CD4-positive, alpha-beta T cell treated with Interleukin-17A for 1 hour (primary cell): ENCODE results near the gene NFATC1.
"Not testable (repeated sequence)": the region's sequence is repeated elsewhere in the genome, so short reads cannot be mapped to it uniquely, and the experiment has no call there.

Experiments
- DNase-seq: peaks from one replicate; pipeline ENCODE4 v3.0.0-alpha.2; 2020

Gene NFATC1

DNA sequence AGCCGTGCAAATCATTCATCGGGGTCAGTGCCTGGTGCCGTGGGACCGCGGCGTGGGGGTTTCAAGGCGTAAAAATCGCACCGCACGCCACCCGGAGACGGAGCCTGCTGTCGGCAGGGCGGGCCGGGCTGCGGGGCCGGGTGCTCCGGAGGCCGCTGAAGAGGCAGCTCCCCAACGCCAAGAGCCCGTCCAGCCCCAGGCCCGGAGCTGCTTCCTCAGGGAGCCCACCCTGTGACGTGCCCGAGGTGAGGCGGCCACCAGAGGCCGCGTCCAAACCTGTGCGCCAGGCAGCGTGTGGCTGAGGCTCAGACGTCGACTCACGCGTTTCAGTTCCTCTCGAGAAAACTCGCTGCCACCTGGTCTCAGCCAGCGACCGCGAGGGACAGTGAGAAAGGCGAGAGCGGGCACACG lies 98.1 kb downstream of the NFATC1 start:
- DNase-seq = no peak

GRCh38 chr18:79494936-79495335 lies 99.2 kb downstream of the NFATC1 start:
- DNase-seq = no peak

GRCh38 chr18:79495591-79496071 lies 99.9 kb downstream of the NFATC1 start:
- DNase-seq = no peak

GRCh38 chr18:79496237-79496977 lies 100.7 kb downstream of the NFATC1 start:
- DNase-seq = no peak

- no peak for DNase-seq
Measured at GRCh38 chr18:79496978-79497637, 101.4 kb downstream of the NFATC1 start.

GRCh38 chr18:79497638-79498081 lies 101.9 kb downstream of the NFATC1 start:
- no peak for DNase-seq

DNA sequence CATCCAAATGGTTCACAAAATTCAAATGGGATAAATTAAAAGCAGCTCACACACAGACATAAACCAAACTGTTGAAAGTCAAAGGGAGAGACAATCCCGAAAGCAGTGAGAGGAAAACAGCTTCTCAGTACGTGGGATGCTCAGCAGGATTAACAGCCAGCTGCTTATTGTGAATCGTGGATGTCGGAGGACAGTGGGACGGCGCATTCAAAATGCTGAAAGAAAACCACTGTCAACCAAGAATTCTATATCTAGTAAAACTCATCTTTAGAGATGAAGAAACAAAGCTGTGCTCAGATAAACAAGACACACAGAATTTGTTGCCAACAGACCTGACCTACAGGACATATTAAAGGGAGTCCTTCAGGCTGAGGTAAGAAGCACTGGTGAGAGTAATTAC lies 102.9 kb downstream of the NFATC1 start:
- DNase-seq = no peak

GRCh38 chr18:79501006-79501405 lies 105.3 kb downstream of the NFATC1 start:
- DNase-seq = no peak

- DNase-seq = no peak
Measured at GRCh38 chr18:79502782-79503181, 107.1 kb downstream of the NFATC1 start.

DNA sequence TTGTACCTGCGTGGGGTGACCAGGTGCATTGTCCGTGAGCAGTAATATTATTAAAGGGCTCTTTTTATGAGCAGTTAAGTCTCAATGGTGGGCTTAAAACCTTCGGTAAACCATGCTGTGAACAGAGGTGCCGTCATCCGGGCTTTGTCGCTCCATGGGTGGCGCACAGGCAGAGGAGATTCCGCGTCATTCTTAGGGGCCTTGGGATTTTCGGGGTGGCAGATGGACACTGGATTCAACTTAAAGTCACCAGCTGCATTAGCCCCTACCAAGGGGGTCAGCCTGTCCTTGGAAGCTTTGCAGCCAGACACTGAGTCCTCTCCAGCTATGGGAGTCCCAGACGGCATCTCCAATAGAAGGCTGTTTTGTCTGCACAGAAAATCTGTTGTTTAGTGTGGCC lies 107.7 kb downstream of the NFATC1 start:
- DNase-seq = no peak

GRCh38 chr18:79504034-79504433 lies 108.3 kb downstream of the NFATC1 start:
- DNase-seq = no peak

- not testable (repeated sequence) for DNase-seq
Measured at GRCh38 chr18:79504495-79504894, 108.8 kb downstream of the NFATC1 start.

DNA sequence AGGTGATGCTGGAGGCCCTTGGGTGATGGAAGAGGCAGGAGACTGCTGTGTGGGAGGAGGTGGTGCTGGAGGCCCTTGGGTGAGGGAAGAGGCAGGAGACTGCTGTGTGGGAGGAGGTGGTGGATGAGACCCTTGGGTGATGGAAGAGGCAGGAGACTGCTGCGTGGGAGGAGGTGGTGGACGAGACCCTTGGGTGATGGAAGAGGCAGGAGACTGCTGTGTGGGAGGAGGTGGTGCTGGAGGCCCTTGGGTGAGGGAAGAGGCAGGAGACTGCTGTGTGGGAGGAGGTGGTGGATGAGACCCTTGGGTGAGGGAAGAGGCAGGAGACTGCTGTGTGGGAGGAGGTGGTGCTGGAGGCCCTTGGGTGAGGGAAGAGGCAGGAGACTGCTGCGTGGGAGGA lies 109.7 kb downstream of the NFATC1 start:
- not testable (repeated sequence) for DNase-seq

- no peak for DNase-seq
Measured at GRCh38 chr18:79506191-79507075, 110.7 kb downstream of the NFATC1 start.

DNA sequence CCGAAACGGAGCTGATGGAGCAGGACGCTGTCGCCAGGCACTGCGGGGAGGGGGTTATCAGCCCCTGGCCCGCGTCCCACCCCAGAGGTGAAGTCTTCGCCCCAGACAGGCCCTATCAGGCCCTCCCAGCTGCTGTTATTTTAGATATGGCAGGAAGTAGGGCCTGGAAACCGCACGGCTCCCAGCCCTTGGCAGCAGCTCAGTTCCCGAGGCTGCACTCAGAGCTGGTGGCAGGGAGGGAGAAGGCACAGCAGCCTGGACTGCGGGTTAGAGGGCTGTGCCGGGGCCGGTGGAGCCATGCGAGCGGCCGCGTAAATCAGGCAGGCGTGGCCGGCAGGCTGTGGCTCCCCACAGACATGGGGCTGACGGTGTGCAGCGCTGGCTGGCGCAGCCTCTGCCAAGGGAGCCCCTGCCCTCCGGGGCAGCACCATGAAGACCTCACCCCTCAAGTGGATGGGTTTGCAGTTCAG lies 111.4 kb downstream of the NFATC1 start:
- DNase-seq = no peak

- no peak for DNase-seq
Measured at GRCh38 chr18:79507546-79508480, 112.1 kb downstream of the NFATC1 start.

- no peak for DNase-seq
Measured at GRCh38 chr18:79508565-79509535, 113.1 kb downstream of the NFATC1 start.

- no peak for DNase-seq
Measured at GRCh38 chr18:79509536-79509930, 113.8 kb downstream of the NFATC1 start.

DNA sequence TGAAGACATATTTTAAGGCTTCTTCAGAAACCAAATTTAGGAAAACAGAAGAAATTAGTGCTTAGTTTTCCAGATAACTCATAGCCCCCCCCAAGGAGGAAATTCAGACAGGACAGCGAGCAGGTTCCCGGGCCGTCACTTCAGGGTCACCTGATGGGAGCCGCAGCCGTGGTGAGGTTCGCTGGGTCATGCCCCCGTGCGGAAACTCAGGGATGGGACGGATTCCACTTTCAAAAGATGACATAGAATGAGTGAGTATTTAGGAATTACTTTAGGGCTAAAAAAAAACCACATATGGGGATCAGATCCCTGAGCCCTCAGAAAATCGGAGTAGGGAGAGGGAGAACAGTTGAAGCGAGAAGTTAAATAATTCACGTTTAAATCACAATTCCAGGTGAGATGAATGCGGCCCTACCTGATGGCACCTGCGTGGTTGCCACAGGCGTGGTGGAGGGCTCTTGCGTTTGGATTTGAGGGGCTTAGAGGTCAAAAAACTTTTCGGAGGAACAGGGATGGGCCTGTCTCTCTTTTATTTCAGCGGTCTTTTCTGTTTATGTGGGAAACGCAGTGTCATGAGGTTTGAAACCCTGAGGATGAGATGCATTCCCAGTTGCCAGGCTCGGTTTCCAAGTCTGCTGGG lies 114.4 kb downstream of the NFATC1 start:
- no peak for DNase-seq

GRCh38 chr18:79510731-79511241 lies 115.1 kb downstream of the NFATC1 start:
- DNase-seq = no peak
